Mesothelial cell of epicardium (in vitro differentiated cells): Measurements from ENCODE around the gene HMGCS1. TPM values are rescaled to one million over a fixed set of nuclear protein-coding genes. Genes with fewer than 3 reads are reported as not detected.
"Not testable (repeated sequence)": the region's sequence is repeated elsewhere in the genome, so short reads cannot be mapped to it uniquely, and the experiment has no call there.

Experiments used
- DNase-seq, 2 experiments: peaks; one replicate each; pipeline ENCODE4 v3.0.0; 2021; ENCODE audit warnings: low spot score in 2 of 2; ENCODE audit not compliant: unreplicated experiment in 2 of 2
- H3K27ac Mint-ChIP-seq: 2 replicates; pipeline ENCODE4 v1.8.0; 2021; ENCODE audit warnings: mixed read lengths
- H3K27me3 Mint-ChIP-seq: 2 replicates; pipeline ENCODE4 v1.8.0; 2021; ENCODE audit warnings: low read depth, mixed read lengths
- H3K36me3 Mint-ChIP-seq: 2 replicates; pipeline ENCODE4 v1.8.0; 2021; ENCODE audit warnings: mixed read lengths
- H3K4me1 Mint-ChIP-seq: 2 replicates; pipeline ENCODE4 v1.8.0; 2021; ENCODE audit warnings: mixed read lengths
- H3K4me3 Mint-ChIP-seq: 2 replicates; pipeline ENCODE4 v1.8.0; 2021; ENCODE audit warnings: mild to moderate bottlenecking, moderate library complexity, mixed read lengths
- H3K9me3 Mint-ChIP-seq: 2 replicates; pipeline ENCODE4 v1.8.0; 2021; ENCODE audit warnings: mixed read lengths
- total RNA-seq: library from RNA; stranded (reverse); gene quantifications from 3 replicates; pipeline ENCODE4 v1.2.1, GENCODE V29; 2021
- TF ChIP-seq, protein P1 (sequence below): fragments of 200-600 bp; sonication (generic); IDR thresholded peaks from one replicate; pipeline ENCODE4 v1.5.0; 2021; ENCODE audit warnings: antibody characterized with exemption; ENCODE audit not compliant: unreplicated experiment

HMGCS1 gene
- total RNA-seq, 1 donor from 2014 or later: 129 TPM

DNA sequence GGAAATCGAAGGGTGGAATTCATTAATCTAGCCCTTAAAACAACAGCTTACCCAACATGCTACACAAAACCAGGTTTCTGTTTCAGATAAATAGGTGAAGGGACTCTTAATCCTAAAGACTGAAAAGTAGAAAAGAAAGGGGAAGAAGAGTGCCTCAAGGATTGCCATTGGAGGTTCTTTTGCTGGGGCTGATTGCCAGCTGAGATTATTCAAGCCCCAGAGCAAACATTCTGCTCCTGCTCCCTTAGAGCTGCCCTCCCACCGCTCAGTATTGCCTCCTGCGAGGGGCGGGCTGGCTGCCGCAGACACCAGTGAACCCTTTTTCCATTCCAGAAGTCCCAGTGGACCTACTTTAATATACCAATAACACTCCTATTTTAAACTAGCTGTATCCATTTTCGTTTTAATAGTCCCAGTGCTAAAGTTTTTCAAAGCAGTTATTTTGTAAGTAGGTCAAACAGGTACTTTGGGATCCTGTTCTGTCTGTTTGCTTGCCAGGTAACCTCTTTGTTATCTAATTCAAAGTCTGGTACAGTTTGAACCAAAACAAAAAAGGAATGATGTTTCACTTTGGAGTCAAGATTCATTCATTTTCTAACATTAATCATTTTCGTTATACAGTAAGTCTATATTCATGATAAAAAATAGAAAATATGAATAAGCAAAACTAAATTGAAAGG lies 38.6 kb downstream of the HMGCS1 start:
- Mint-ChIP-seq H3K27ac (no peak overlapping the region), H3K27me3 (peaks cover 16% of the 10 kb centered on the region)

GRCh38 chr5:43273552-43273951 lies 39.7 kb downstream of the HMGCS1 start:
- H3K27ac Mint-ChIP-seq: no peak overlapping the region
- peaks cover 10% of the 10 kb centered on the region for H3K4me1 Mint-ChIP-seq
- TF ChIP-seq, protein P1, sequence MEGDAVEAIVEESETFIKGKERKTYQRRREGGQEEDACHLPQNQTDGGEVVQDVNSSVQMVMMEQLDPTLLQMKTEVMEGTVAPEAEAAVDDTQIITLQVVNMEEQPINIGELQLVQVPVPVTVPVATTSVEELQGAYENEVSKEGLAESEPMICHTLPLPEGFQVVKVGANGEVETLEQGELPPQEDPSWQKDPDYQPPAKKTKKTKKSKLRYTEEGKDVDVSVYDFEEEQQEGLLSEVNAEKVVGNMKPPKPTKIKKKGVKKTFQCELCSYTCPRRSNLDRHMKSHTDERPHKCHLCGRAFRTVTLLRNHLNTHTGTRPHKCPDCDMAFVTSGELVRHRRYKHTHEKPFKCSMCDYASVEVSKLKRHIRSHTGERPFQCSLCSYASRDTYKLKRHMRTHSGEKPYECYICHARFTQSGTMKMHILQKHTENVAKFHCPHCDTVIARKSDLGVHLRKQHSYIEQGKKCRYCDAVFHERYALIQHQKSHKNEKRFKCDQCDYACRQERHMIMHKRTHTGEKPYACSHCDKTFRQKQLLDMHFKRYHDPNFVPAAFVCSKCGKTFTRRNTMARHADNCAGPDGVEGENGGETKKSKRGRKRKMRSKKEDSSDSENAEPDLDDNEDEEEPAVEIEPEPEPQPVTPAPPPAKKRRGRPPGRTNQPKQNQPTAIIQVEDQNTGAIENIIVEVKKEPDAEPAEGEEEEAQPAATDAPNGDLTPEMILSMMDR: no peak
- no peak overlapping the region for H3K4me3 Mint-ChIP-seq
- H3K9me3 Mint-ChIP-seq: peaks cover 12% of the 10 kb centered on the region
- DNase-seq: no peak
- H3K36me3 Mint-ChIP-seq: peaks cover 2% of the 10 kb centered on the region
- H3K27me3 Mint-ChIP-seq: peaks cover 16% of the 10 kb centered on the region

More for the DNA sequence above, 38.6 kb downstream of the HMGCS1 start:
- TF ChIP-seq, protein P1: no peak
- DNase-seq: no peak
- Mint-ChIP-seq H3K4me3 (no peak overlapping the region), H3K9me3 (peaks cover 11% of the 10 kb centered on the region), H3K36me3 (no peaks in the 10 kb centered on the region), H3K4me1 (peaks cover 10% of the 10 kb centered on the region)

DNA sequence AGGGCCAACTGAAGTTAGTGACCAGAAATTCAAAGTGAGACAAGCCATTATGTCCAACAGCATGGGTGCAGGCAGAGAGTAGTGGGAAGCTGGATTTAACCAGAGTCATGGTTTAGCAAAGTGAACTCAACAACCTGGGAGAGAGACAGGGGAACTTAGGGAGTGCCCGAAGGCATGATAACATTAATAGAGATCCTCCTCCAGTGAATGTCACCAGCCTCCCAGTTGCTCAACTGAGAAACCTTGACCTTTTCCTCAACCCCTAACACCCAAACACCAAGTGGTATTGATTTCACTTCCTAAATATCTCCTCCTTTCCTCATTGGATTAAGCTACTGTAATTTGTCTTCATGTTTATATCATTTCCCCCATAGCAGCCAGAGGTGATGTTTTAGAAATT lies 42.6 kb downstream of the HMGCS1 start:
- Mint-ChIP-seq H3K9me3 (peaks cover 35% of the 10 kb centered on the region), H3K36me3 (peaks cover 2% of the 10 kb centered on the region), H3K4me1 (peaks cover 10% of the 10 kb centered on the region), H3K4me3 (no peak overlapping the region), H3K27ac (no peak overlapping the region), H3K27me3 (peaks cover 9% of the 10 kb centered on the region)
- TF ChIP-seq, protein P1: no peak
- DNase-seq: no peak

DNA sequence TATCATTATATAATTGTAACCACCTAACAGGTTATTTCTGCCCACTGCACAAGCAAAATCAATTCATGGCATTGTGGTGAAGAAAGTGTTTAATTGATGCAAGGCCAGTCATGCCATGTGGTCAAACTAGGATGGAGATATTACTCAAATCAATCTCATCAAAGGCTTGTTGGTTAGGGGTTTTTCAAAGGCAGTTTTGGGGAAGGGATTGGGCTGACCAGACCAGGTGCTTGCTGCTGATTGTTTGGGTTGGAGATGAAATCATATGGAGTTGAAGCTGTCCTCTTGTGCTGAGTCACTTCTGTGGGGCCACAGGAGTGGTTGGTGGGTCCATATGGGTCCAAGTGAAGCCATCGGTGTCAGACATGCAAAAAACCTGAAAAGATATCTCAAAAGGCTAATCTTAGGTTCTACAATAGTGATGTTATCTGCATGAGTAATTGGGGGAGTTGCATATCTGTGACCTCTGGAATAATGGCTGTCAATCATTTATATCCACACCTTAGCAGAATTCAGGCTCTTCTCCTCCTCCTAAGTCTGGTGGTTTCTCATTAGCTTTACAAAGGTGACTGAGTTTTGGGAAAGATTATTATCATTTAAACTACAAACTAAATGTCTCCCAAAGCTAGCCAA lies 44.9 kb downstream of the HMGCS1 start:
- Mint-ChIP-seq H3K27me3 (peaks cover 25% of the 10 kb centered on the region), H3K27ac (no peak overlapping the region), H3K4me1 (no peaks in the 10 kb centered on the region), H3K4me3 (no peak overlapping the region), H3K36me3 (peaks cover 2% of the 10 kb centered on the region), H3K9me3 (peaks cover 40% of the 10 kb centered on the region)
- TF ChIP-seq, protein P1: no peak
- DNase-seq: no peak

GRCh38 chr5:43262269-43262668 lies 50.9 kb downstream of the HMGCS1 start:
- Mint-ChIP-seq H3K27me3 (peaks cover 34% of the 10 kb centered on the region), H3K9me3 (peaks cover 28% of the 10 kb centered on the region)
- not testable (repeated sequence) for H3K36me3 Mint-ChIP-seq, H3K4me3 Mint-ChIP-seq, H3K4me1 Mint-ChIP-seq, H3K27ac Mint-ChIP-seq, DNase-seq

DNA sequence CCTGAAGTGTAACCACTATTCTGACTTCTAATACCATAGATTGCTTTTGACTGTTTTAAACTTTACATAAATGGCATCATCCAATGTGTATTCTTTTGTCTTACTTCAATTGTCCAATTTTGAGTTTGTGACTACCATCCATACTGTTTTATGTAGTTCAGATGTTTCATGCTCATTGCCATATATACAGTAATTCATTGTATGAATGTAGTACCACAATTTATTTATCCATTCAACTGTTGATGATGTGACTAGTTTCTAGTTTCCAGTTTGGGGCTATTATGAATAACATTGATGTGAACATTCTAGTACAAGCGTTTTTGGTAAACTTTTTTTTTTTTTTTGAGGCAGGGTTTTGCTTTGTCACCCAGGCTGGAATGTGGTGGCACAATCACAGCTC lies 55.1 kb downstream of the HMGCS1 start:
- Mint-ChIP-seq H3K4me1 (peaks cover 3% of the 10 kb centered on the region), H3K27ac (no peak overlapping the region), H3K4me3 (no peak overlapping the region), H3K36me3 (no peaks in the 10 kb centered on the region), H3K27me3 (peaks cover 30% of the 10 kb centered on the region), H3K9me3 (peaks cover 13% of the 10 kb centered on the region)
- no peak for DNase-seq
- TF ChIP-seq, protein P1: no peak
